ENCODE data around the gene C1QTNF7.

C1QTNF7 gene

GRCh38 chr4:15495621-15496020 is 67.8 kb downstream of the C1QTNF7 start:
- Histone ChIP-seq H3K27me3 (ENCODE audit: control insufficient read depth in 5 of 5, insufficient read depth in 4 of 5, low read length in 5 of 5) (no peaks in the 10 kb centered on the region), H3K27ac (ENCODE audit: low read depth, low read length) (no peak overlapping the region), H3K9me3 (ENCODE audit: control insufficient read depth in 5 of 5, low read length in 5 of 5) (peaks cover 0 to 7% (median 0%) of the 10 kb centered on the region in 5 donors), H3K4me3 (ENCODE audit: low read depth in 1 of 5, low read length in 5 of 5) (no peak overlapping the region), H3K36me3 (ENCODE audit: control insufficient read depth in 5 of 5, insufficient read depth in 5 of 5, low read length in 5 of 5) (peaks cover 0 to 3% (median 0%) of the 10 kb centered on the region in 5 donors), H3K9ac (ENCODE audit: low read length in 5 of 5) (no peak overlapping the region), H3K4me1 (ENCODE audit: control insufficient read depth in 5 of 5, insufficient read depth in 5 of 5, low read length in 5 of 5) (peaks cover 0 to 4% (median 0%) of the 10 kb centered on the region in 5 donors)
